CD14-positive monocyte (primary cell): Measurements from ENCODE around the gene SMARCA2. TPM values are rescaled to one million over a fixed set of nuclear protein-coding genes. Genes with fewer than 3 reads are reported as not detected.

ENCODE experiments used
- DNase-seq, 3 donors: peaks; one replicate each; pipeline ENCODE4 v3.0.0-alpha.2; 2011 to 2022
- H2AFZ ChIP-seq: 2 replicates; pipeline ENCODE4 v1.6.0; 2012; ENCODE audit warnings: mild to moderate bottlenecking, low read depth, low read length, inconsistent platforms; ENCODE audit not compliant: insufficient read depth, poor library complexity, severe bottlenecking
- H3K27ac ChIP-seq, 2 donors: 1 replicate in 1 of 2; 2 replicates in 1 of 2; pipeline ENCODE4 v1.5.1; 2012 to 2013; ENCODE audit warnings: low read length in 2 of 2, control low read depth in 1 of 2, inconsistent platforms in 1 of 2, low read depth in 1 of 2, mild to moderate bottlenecking in 1 of 2
- H3K27me3 ChIP-seq, 2 donors: one replicate each; pipeline versions ENCODE4 v1.6.0 to v1.6.1; 2011 to 2013; ENCODE audit warnings: low read length in 2 of 2; ENCODE audit not compliant: control insufficient read depth in 2 of 2, insufficient read depth in 2 of 2
- H3K36me3 ChIP-seq, 2 donors: replicated peaks in 1 of 2; 1 replicate in 1 of 2; 2 replicates in 1 of 2; pipeline versions ENCODE4 v1.5.1 to v1.6.1; 2012 to 2013; ENCODE audit warnings: low read length in 2 of 2, control low read depth in 1 of 2, inconsistent platforms in 1 of 2, mild to moderate bottlenecking in 1 of 2; ENCODE audit not compliant: insufficient read depth in 2 of 2, control insufficient read depth in 1 of 2
- H3K4me1 ChIP-seq, 2 donors: 1 replicate in 1 of 2; 2 replicates in 1 of 2; pipeline versions ENCODE4 v1.5.1 to v1.6.1; 2012 to 2013; ENCODE audit warnings: low read length in 2 of 2, control low read depth in 1 of 2, inconsistent platforms in 1 of 2, mild to moderate bottlenecking in 1 of 2, moderate library complexity in 1 of 2; ENCODE audit not compliant: insufficient read depth in 2 of 2, control insufficient read depth in 1 of 2
- H3K4me2 ChIP-seq: replicated peaks from 2 replicates; pipeline ENCODE3; 2012; ENCODE audit warnings: low read length, moderate library complexity, mild to moderate bottlenecking; ENCODE audit not compliant: poor library complexity, severe bottlenecking; ENCODE audit errors: extremely low read depth
- H3K4me3 ChIP-seq, 3 experiments: fragments of 200-600 bp in 1 of 3; sonication (generic) in 1 of 3; replicated peaks in 1 of 3; 1 replicate in 2 of 3; 2 replicates in 1 of 3; pipeline ENCODE4 v1.5.1; 2011 to 2013; ENCODE audit warnings: low read length in 3 of 3, mild to moderate bottlenecking in 3 of 3, control low read depth in 2 of 3, low read depth in 2 of 3, inconsistent platforms in 1 of 3, moderate library complexity in 1 of 3
- H3K79me2 ChIP-seq: 2 replicates; pipeline ENCODE4 v1.6.0; 2012; ENCODE audit warnings: mild to moderate bottlenecking, control low read depth, inconsistent platforms, low read length, moderate library complexity; ENCODE audit not compliant: insufficient read depth
- H3K9ac ChIP-seq: 2 replicates; pipeline ENCODE4 v1.6.0; 2017; ENCODE audit warnings: low read length, mild to moderate bottlenecking; ENCODE audit not compliant: insufficient read depth, poor library complexity, severe bottlenecking
- H3K9me3 ChIP-seq, 2 donors: replicated peaks in 1 of 2; 1 replicate in 1 of 2; 2 replicates in 1 of 2; pipeline versions ENCODE4 v1.5.1 to v1.6.1; 2012 to 2013; ENCODE audit warnings: low read length in 2 of 2, control low read depth in 1 of 2; ENCODE audit not compliant: control insufficient read depth in 1 of 2, insufficient read depth in 1 of 2
- H4K20me1 ChIP-seq: 2 replicates; pipeline ENCODE4 v1.6.0; 2012; ENCODE audit warnings: mild to moderate bottlenecking, low read length, control low read depth, moderate library complexity; ENCODE audit not compliant: insufficient read depth
- H3K27ac Mint-ChIP-seq, 7 donors: one replicate each; pipeline ENCODE4 v1.8.0; 2020; ENCODE audit warnings: mild to moderate bottlenecking in 7 of 7, mixed read lengths in 7 of 7, moderate library complexity in 6 of 7, inconsistent platforms in 2 of 7
- H3K27me3 Mint-ChIP-seq, 3 donors: one replicate each; pipeline ENCODE4 v1.8.0; 2021 to 2022; ENCODE audit warnings: low read depth in 3 of 3, mild to moderate bottlenecking in 3 of 3, mixed read lengths in 3 of 3, moderate library complexity in 3 of 3, inconsistent platforms in 1 of 3
- H3K36me3 Mint-ChIP-seq, 2 donors: one replicate each; pipeline ENCODE4 v1.8.0; 2020; ENCODE audit warnings: mixed read lengths in 2 of 2, inconsistent platforms in 1 of 2, mild to moderate bottlenecking in 1 of 2
- H3K4me1 Mint-ChIP-seq: one replicate; pipeline ENCODE4 v1.8.0; 2020; ENCODE audit warnings: mild to moderate bottlenecking, mixed read lengths
- H3K4me3 Mint-ChIP-seq, 2 donors: one replicate each; pipeline ENCODE4 v1.8.0; 2020; ENCODE audit warnings: mild to moderate bottlenecking in 2 of 2, mixed read lengths in 2 of 2, moderate library complexity in 1 of 2
- H3K9me3 Mint-ChIP-seq, 7 donors: one replicate each; pipeline ENCODE4 v1.8.0; 2020 to 2022; ENCODE audit warnings: mixed read lengths in 7 of 7, mild to moderate bottlenecking in 6 of 7, moderate library complexity in 6 of 7, inconsistent platforms in 2 of 7
- WGBS: methylation state at CpG from one replicate; pipeline ENCODE4 v1.1.5; 2013; ENCODE audit warnings: missing lambda C conversion rate; ENCODE audit not compliant: insufficient coverage; 5-methylcytosine and 5-hydroxymethylcytosine counted together
- intact Hi-C, 2 donors: fragments of 100-400 bp; cut with micrococcal nuclease; formaldehyde crosslinking; loops; one replicate each; pipeline versions ENCODE4 v1.15.0 to v1.15.1; 2023
- polyA plus RNA-seq, 3 donors: library from polyadenylated mRNA; depleted of rRNA in 1 of 3; unstranded in 2 of 3; stranded (reverse) in 1 of 3; fragments of 300-500 nt in 2 of 3; fragments of >200 nt in 1 of 3; fragmentation: Illumina TruSeq in 2 of 3; gene quantifications; 1 replicate in 2 of 3; 2 replicates in 1 of 3; pipeline ENCODE4 v1.2.3, GENCODE V29; 2012 to 2021
- TF ChIP-seq, protein P1 (sequence below): fragments of 200-600 bp; IDR thresholded peaks from one replicate; pipeline ENCODE4 v1.8.0; 2022; ENCODE audit warnings: antibody characterized with exemption, mild to moderate bottlenecking

SMARCA2 gene
- polyA plus RNA-seq, 3 donors = 11.0 to 54.7 (median 11.8) TPM

DNA sequence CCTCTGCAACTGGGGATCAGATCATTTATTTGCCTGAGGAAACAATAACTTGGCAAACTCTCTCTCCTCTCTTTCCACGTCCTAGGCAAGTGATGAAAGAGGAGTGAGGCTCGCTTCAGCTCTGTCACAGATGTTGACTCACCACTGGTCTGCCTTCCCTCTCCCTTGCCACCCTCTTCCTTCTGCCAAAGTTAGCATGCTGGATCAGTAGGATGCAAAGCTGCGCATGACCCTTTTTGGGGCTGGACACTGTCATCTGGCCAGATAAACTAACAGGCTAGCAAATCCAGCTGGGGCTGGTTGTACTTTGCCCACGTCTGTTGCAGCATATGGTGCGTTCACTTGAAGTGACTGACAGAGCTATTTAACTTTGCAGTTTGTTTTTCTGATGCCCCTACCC is 36.2 kb upstream of the SMARCA2 start:
- Mint-ChIP-seq H3K27me3 (peaks cover 0 to 1% (median 0%) of the 10 kb centered on the region in 3 donors), H3K4me1 (peaks cover 18% of the 10 kb centered on the region), H3K36me3 (no peaks in the 10 kb centered on the region), H3K9me3 (peaks cover 0 to 3% (median 0%) of the 10 kb centered on the region in 7 donors), H3K27ac (peak overlapping the region in 2 of 7 donors; percentile 20 to 53), H3K4me3 (no peak overlapping the region)
- Histone ChIP-seq H3K36me3 (no peaks in the 10 kb centered on the region), H3K9me3 (no peaks in the 10 kb centered on the region), H4K20me1 (no peaks in the 10 kb centered on the region), H3K27ac (no peak overlapping the region), H3K4me2 (no peak overlapping the region), H3K9ac (no peak overlapping the region), H3K27me3 (no peaks in the 10 kb centered on the region), H2AFZ (no peak overlapping the region), H3K79me2 (no peaks in the 10 kb centered on the region), H3K4me1 (peaks cover 7 to 14% of the 10 kb centered on the region in 2 donors), H3K4me3 (no peak overlapping the region)
- TF ChIP-seq, protein P1, sequence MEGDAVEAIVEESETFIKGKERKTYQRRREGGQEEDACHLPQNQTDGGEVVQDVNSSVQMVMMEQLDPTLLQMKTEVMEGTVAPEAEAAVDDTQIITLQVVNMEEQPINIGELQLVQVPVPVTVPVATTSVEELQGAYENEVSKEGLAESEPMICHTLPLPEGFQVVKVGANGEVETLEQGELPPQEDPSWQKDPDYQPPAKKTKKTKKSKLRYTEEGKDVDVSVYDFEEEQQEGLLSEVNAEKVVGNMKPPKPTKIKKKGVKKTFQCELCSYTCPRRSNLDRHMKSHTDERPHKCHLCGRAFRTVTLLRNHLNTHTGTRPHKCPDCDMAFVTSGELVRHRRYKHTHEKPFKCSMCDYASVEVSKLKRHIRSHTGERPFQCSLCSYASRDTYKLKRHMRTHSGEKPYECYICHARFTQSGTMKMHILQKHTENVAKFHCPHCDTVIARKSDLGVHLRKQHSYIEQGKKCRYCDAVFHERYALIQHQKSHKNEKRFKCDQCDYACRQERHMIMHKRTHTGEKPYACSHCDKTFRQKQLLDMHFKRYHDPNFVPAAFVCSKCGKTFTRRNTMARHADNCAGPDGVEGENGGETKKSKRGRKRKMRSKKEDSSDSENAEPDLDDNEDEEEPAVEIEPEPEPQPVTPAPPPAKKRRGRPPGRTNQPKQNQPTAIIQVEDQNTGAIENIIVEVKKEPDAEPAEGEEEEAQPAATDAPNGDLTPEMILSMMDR = no peak
- peak in 1 of 3 donors; percentile 13 for DNase-seq
- WGBS = 95% methylated on average over 2 of the region's 5 CpGs
- intact Hi-C loops = no loop called here

DNA sequence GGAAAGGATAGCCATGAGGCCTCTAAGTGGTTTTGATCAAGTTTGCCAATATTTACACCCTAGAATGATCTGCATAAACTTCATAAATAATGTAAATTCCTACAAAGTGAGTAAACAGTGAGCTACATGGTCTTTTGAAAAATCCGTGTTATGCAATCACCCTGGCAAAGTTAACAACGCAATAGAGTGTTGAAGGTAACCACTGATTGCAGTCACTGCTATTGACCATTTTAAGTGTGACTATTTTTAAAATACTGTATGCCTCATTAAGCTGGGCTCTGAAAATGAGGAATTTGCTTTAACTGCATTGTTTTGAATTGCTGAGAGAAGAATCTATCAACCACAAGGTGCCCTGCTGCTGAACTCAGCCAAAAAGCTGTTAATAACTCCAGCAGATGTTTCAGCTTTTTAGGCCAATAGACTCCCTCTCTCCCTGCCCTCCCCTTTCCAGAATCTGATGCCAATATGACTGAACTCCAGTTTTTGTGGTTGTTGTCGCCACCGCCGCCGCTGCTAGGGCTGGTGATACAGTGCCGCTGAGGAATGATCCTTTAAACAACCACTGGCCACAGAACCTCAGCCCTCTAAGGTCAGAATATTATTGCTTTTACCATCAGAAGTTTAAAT is 35.3 kb upstream of the SMARCA2 start:
- H3K9ac ChIP-seq = no peak overlapping the region
- peaks cover 18% of the 10 kb centered on the region for H3K4me1 Mint-ChIP-seq
- intact Hi-C loops = no loop called here

More for the DNA sequence above, 35.3 kb upstream of the SMARCA2 start:
- Mint-ChIP-seq H3K27ac (no peak overlapping the region), H3K36me3 (no peaks in the 10 kb centered on the region), H3K9me3 (peaks cover 0 to 3% (median 0%) of the 10 kb centered on the region in 7 donors), H3K4me3 (no peak overlapping the region), H3K27me3 (peaks cover 0 to 1% (median 0%) of the 10 kb centered on the region in 3 donors)
- peak overlapping the region; percentile 46 for H2AFZ ChIP-seq
- no peaks in the 10 kb centered on the region for H3K9me3 ChIP-seq
- no peaks in the 10 kb centered on the region for H4K20me1 ChIP-seq
- no peaks in the 10 kb centered on the region for H3K79me2 ChIP-seq
- TF ChIP-seq, protein P1 = no peak
- H3K4me3 ChIP-seq = no peak overlapping the region
- no peaks in the 10 kb centered on the region for H3K27me3 ChIP-seq
- WGBS = 43% methylated on average over 6 of the region's 7 CpGs
- no peak overlapping the region for H3K27ac ChIP-seq
- H3K36me3 ChIP-seq = no peaks in the 10 kb centered on the region
- peak overlapping the region; percentile 3 for H3K4me2 ChIP-seq
- H3K4me1 ChIP-seq = peaks cover 7 to 14% of the 10 kb centered on the region in 2 donors
- DNase-seq = peak in 1 of 3 donors; percentile 12
